Measurements from ENCODE around the gene TRMT61A.

The TRMT61A gene

DNA sequence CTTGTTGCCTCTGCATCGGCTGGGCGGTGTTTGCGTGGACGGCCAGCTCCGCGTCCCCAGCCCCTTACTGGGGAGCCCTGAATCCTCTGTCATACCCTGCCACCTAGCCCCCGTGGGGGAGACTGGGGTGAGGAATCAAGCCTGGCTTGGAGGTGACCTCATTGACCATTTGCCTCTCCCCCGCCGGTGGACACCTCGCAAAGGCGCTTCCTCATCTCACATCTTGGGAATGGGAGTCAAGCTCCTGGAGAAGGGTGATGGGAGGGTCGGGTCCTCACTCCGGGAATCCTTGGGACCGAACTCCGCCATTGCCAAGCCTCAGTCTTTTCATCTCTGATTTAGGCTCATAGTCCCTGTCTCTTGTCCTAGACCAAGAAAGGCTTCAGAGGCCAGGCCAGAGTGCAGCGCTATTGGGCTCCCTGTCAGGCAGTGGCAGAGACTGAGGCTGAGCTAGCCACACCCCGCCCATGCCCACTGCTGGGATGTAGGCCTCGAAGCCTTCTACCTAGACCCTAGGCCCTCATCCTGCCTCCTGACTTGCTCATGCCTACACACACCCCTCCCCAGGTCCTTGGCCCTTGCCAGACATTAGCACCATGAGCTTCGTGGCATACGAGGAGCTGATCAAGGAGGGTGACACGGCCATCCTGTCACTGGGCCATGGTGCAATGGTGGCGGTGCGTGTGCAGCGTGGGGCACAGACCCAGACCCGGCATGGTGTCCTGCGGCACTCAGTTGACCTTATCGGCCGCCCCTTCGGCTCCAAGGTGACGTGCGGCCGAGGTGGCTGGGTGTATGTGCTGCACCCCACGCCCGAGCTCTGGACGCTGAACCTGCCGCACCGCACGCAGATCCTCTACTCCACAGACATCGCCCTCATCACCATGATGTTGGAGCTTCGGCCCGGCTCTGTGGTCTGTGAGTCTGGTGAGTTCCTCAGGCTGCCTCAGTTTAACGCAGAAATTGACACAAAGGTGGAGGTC, 678 bp downstream of the TRMT61A start:
- H3K36me3 ChIP-seq (ENCODE audit: insufficient read depth, low read length) = peaks cover 9% of the 10 kb centered on the region; the same call in 1 of the 2 replicates
- DNase-seq (ENCODE audit: low read depth, low spot score) = no peak
- H3K27ac ChIP-seq = no peak overlapping the region
- TF ChIP-seq POLR2AphosphoS5 (IDR thresholded peaks at IDR 0.05; ENCODE audit: borderline replicate concordance, low read depth, low read length) (no peak), FOXP2 (optimal IDR thresholded peaks at IDR 0.05; ENCODE audit: control extremely low read depth, extremely low read length, insufficient read depth) (peak; percentile 22)
- peak overlapping the region; percentile 84 for H3K9ac ChIP-seq (ENCODE audit: insufficient read length)
- no peaks in the 10 kb centered on the region for H3K9me3 ChIP-seq (ENCODE audit: low read depth, low read length)
- peak overlapping the region; percentile 83 for H3K4me3 ChIP-seq

- H3K4me3 ChIP-seq = peak overlapping the region; percentile 83
- H3K9ac ChIP-seq (ENCODE audit: insufficient read length) = no peak overlapping the region
- H3K9me3 ChIP-seq (ENCODE audit: low read depth, low read length) = no peaks in the 10 kb centered on the region
- no peak for DNase-seq (ENCODE audit: low read depth, low spot score)
- TF ChIP-seq FOXP2 (optimal IDR thresholded peaks at IDR 0.05; ENCODE audit: control extremely low read depth, extremely low read length, insufficient read depth) (no peak), EZH2 (IDR thresholded peaks at IDR 0.05) (no peak), POLR2AphosphoS5 (IDR thresholded peaks at IDR 0.05; ENCODE audit: borderline replicate concordance, low read depth, low read length) (no peak; the same call in 1 of the 2 replicates)
- no peak overlapping the region for H3K27ac ChIP-seq
- peaks cover 9% of the 10 kb centered on the region; the same call in 1 of the 2 replicates for H3K36me3 ChIP-seq (ENCODE audit: insufficient read depth, low read length)
Measured at GRCh38 chr14:103530390-103530789, 1.4 kb downstream of the TRMT61A start.

GRCh38 chr14:103530831-103531230, 1.8 kb downstream of the TRMT61A start:
- Histone ChIP-seq H3K4me3 (peak overlapping the region; percentile 83; the same call in 1 of the 2 replicates), H3K9ac (ENCODE audit: insufficient read length) (no peak overlapping the region), H3K9me3 (ENCODE audit: low read depth, low read length) (no peaks in the 10 kb centered on the region), H3K27ac (no peak overlapping the region), H3K36me3 (ENCODE audit: insufficient read depth, low read length) (peaks cover 9% of the 10 kb centered on the region; the same call in 1 of the 2 replicates)
- DNase-seq (ENCODE audit: low read depth, low spot score) = no peak
- no peak for TF ChIP-seq FOXP2 (optimal IDR thresholded peaks at IDR 0.05; ENCODE audit: control extremely low read depth, extremely low read length, insufficient read depth)
- no peak for TF ChIP-seq POLR2AphosphoS5 (IDR thresholded peaks at IDR 0.05; ENCODE audit: borderline replicate concordance, low read depth, low read length)
- TF ChIP-seq EZH2 (IDR thresholded peaks at IDR 0.05) = no peak

GRCh38 chr14:103531421-103532215, 2.6 kb downstream of the TRMT61A start:
- no peak overlapping the region for H3K9ac ChIP-seq (ENCODE audit: insufficient read length)
- H3K9me3 ChIP-seq (ENCODE audit: low read depth, low read length) = no peaks in the 10 kb centered on the region
- H3K27ac ChIP-seq = no peak overlapping the region
- H3K36me3 ChIP-seq (ENCODE audit: insufficient read depth, low read length) = peaks cover 9% of the 10 kb centered on the region; the same call in 1 of the 2 replicates
- TF ChIP-seq POLR2AphosphoS5 (IDR thresholded peaks at IDR 0.05; ENCODE audit: borderline replicate concordance, low read depth, low read length) (no peak), EZH2 (IDR thresholded peaks at IDR 0.05) (no peak), FOXP2 (optimal IDR thresholded peaks at IDR 0.05; ENCODE audit: control extremely low read depth, extremely low read length, insufficient read depth) (no peak)
- no peak overlapping the region for H3K4me3 ChIP-seq
- no peak for DNase-seq (ENCODE audit: low read depth, low spot score)

GRCh38 chr14:103532216-103533136, 3.5 kb downstream of the TRMT61A start:
- H3K4me3 ChIP-seq = no peak overlapping the region
- no peak for DNase-seq (ENCODE audit: low read depth, low spot score)
- no peak for TF ChIP-seq FOXP2 (optimal IDR thresholded peaks at IDR 0.05; ENCODE audit: control extremely low read depth, extremely low read length, insufficient read depth)
- no peak for TF ChIP-seq POLR2AphosphoS5 (IDR thresholded peaks at IDR 0.05; ENCODE audit: borderline replicate concordance, low read depth, low read length)
- TF ChIP-seq EZH2 (IDR thresholded peaks at IDR 0.05) = no peak
- no peaks in the 10 kb centered on the region for H3K9me3 ChIP-seq (ENCODE audit: low read depth, low read length)
- no peak overlapping the region for H3K9ac ChIP-seq (ENCODE audit: insufficient read length)
- no peak overlapping the region for H3K27ac ChIP-seq
- H3K36me3 ChIP-seq (ENCODE audit: insufficient read depth, low read length) = peaks cover 9% of the 10 kb centered on the region; the same call in 1 of the 2 replicates

DNA sequence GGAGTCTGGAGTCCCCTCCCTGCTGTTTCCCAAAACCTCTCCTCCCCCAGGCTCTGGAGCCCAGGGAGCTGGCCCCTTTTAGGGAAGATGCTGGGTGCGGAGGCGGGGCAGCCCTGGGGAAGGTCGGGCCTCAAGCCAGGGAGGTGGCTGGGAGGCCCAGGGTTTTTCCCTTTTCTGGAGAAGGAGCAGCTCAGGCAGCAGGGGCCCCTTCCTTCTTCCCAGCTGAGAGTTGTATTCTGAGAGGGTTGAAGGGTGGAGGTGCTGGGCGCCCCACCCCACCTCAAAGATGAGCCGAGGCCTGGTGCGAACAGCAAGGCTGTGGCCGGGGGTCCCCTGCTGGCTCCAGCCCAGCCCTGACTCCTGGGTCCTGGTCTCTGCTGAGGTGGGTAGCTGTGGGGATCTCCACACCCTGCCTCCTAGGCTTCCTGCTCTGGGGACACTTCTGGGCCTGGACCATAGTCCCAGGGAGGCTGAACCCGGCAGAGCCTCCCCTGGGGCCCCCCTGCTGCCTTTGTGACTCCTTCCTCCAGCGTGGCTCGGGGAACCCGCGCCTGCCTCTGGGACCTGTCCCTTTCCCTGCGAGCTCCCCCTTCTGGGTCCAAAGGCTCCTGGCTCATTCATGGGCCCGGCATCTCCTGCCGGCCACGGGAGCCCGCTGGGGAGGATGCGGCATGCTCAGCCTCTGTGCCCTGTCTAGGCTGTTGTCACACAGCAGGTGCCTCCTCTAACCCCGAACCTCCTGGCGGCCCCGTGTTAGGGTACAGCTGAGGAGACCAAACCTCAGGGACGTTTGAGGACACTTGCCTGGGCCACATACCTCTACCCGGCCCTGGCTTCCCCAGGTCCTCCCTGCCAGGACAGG, 4.4 kb downstream of the TRMT61A start:
- Histone ChIP-seq H3K4me3 (no peak overlapping the region), H3K36me3 (ENCODE audit: insufficient read depth, low read length) (peaks cover 9% of the 10 kb centered on the region; the same call in 1 of the 2 replicates), H3K27ac (no peak overlapping the region), H3K9ac (ENCODE audit: insufficient read length) (no peak overlapping the region), H3K9me3 (ENCODE audit: low read depth, low read length) (no peaks in the 10 kb centered on the region)
- no peak for TF ChIP-seq FOXP2 (optimal IDR thresholded peaks at IDR 0.05; ENCODE audit: control extremely low read depth, extremely low read length, insufficient read depth)
- no peak for TF ChIP-seq EZH2 (IDR thresholded peaks at IDR 0.05)
- TF ChIP-seq POLR2AphosphoS5 (IDR thresholded peaks at IDR 0.05; ENCODE audit: borderline replicate concordance, low read depth, low read length) = no peak
- no peak for DNase-seq (ENCODE audit: low read depth, low spot score)

Data from SK-N-MC (cell line).